Activated CD8-positive, alpha-beta memory T cell treated with anti-CD3 and anti-CD28 coated beads for 24 hours (primary cell): ENCODE measurements around the gene PCP4.
"Not testable (repeated sequence)": the region's sequence is repeated elsewhere in the genome, so short reads cannot be mapped to it uniquely, and the experiment has no call there.

ENCODE experiments used
- DNase-seq: peaks from one replicate; pipeline ENCODE4 v3.0.0-alpha.2; 2020

PCP4 gene

GRCh38 chr21:39869141-39869818 is 2.0 kb downstream of the PCP4 start:
- DNase-seq, result no peak

DNA sequence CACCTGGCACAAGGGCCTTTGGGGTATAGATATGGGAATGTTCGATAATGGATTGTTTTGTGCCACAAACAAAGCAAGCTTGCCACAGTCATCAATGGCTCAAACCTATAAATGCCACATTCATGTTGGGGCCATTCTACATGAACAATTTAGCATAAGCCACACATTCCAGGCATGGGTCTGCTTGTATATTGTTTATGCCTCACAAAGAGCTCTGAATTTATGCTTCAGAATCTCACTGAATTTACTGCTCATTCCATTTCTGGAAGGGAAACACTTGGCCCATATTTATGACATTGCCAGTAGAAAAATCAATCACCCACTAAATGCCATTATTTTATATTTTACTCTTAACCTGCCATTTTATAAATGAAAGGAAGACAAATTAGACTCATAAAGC is 6.4 kb downstream of the PCP4 start:
- DNase-seq, result no peak

- no peak for DNase-seq
Observed at GRCh38 chr21:39874206-39874605, 7.0 kb downstream of the PCP4 start.

GRCh38 chr21:39874759-39875158 is 7.5 kb downstream of the PCP4 start:
- DNase-seq, result no peak

- no peak for DNase-seq
Observed at GRCh38 chr21:39881661-39882060, 14.4 kb downstream of the PCP4 start.

GRCh38 chr21:39882151-39882838 is 15.1 kb downstream of the PCP4 start:
- DNase-seq, result no peak

- no peak for DNase-seq
Observed at GRCh38 chr21:39882839-39883195, 15.6 kb downstream of the PCP4 start.

- DNase-seq, result no peak
Observed at GRCh38 chr21:39885119-39885848, 18.0 kb downstream of the PCP4 start.

- no peak for DNase-seq
Observed at GRCh38 chr21:39888848-39889247, 21.6 kb downstream of the PCP4 start.

DNA sequence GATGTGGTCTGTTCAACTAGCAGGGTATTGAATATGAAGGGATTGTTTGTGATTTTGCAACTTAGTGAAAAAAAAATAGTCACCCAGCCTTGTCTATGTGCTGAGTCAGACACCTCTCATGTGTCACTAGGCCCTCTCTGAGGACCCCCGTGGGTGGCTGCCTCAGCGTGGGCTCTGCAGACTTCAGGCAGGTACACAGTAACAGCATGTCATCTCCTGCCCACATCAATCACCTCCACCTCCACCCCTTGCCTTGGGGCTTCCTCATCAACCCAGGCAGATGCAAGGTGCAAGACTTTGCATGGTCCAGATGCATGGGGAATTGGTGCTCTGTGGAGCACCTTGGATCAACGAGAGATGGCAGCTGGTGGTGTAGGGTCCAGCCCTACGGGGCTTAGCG is 23.9 kb downstream of the PCP4 start:
- no peak for DNase-seq

- not testable (repeated sequence) for DNase-seq
Observed at GRCh38 chr21:39891863-39892262, 24.6 kb downstream of the PCP4 start.

GRCh38 chr21:39900491-39900890 is 33.3 kb downstream of the PCP4 start:
- no peak for DNase-seq

GRCh38 chr21:39900911-39901310 is 33.7 kb downstream of the PCP4 start:
- no peak for DNase-seq

GRCh38 chr21:39902986-39903385 is 35.7 kb downstream of the PCP4 start:
- DNase-seq, result no peak

GRCh38 chr21:39904457-39904856 is 37.2 kb downstream of the PCP4 start:
- DNase-seq, result no peak

DNA sequence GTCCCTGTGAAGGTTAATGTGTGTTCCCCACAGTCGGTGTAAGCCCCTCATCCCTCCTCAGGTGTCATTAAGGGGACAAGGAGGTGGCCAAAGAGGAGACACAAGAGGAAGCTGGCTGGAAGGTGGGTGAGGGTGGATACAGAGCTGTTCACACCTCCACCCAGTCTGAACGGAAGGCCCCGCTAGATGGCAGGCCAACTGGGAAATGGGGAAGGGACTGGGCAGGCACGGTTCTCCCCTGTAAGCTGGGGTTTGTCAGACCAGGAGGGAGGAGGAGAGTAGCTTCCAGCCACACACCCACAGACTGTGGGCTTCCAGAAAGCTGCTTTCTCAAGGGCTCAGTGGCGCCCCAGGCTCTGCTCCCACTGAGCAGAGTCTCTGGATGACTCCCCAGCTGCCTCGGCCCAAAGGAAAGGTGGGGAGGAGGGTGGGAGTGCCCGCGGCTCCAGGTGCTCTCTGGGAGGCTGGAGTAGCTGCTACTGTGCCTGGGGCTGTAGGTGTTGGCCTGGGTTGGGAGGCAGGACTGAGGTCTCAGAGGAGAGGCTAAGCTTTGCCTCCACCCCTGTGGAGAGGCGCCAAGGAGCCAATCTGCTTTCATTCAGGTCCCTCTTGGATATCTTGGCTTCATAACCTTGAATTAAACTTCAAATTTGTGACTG is 41.2 kb downstream of the PCP4 start:
- DNase-seq, result no peak

- no peak for DNase-seq
Observed at GRCh38 chr21:39911286-39912199, 44.3 kb downstream of the PCP4 start.

DNA sequence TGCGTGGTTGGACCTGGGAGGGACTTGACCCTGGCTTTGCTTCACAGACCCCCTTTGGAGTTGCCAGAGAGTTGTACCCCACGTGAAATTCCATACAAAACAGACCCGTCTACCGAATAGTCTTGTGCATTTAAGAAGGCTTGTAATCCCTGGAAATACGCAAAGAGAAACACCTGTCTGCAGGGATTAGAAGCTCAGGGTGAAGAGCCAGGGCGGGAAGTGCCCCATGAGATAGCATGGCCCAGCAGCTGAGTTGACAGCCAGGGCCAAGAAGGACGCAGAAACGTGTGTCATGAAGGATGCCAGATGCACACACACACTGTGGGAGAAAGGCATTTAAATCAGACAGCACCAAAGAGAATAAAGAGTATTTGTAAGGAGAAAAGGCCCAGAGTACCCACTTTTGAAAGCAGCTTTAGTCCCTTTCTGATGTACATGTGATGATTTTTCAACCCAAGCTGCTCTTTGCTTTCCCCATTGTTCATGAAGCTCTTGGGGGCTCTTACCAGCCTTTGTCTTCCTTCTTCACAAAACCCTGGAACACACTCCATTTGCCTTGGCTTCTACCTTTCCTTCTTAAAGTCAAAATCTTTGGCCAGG is 46.6 kb downstream of the PCP4 start:
- no peak for DNase-seq

GRCh38 chr21:39915881-39916280 is 48.6 kb downstream of the PCP4 start:
- DNase-seq, result no peak

GRCh38 chr21:39918558-39918957 is 51.3 kb downstream of the PCP4 start:
- DNase-seq, result no peak

DNA sequence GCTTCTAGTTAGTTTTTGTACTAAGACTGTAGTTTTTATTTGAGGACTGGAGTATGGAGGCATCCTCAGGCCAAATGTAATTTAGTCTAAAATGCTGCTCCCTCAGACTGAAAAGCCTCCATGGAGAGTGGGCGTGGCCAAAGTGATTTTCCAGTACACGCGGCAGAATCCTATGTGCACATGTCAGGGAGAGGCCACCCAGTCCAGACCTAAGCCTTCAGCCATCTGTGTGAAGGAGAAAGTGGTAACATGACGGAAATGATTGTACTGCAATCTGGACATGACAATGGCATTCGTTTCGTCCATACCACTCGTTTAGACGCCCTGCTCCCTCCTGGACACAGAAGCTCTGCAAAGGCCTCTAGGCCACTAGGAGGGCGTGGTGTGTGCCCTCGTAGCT is 56.2 kb downstream of the PCP4 start:
- DNase-seq, result no peak
